ENCODE data around the gene C4orf54.

The C4orf54 gene

GRCh38 chr4:99651016-99651769, 6.4 kb downstream of the C4orf54 start:
- in situ Hi-C loops (cut with MboI; ENCODE audit: low pct_unique_long_range_greater_than_20kb, low sequenced_read_pairs, unreplicated experiment), result no loop called here
- TF ChIP-seq CTCF (IDR thresholded peaks at IDR 0.05; ENCODE audit: extremely low read depth, insufficient read depth, missing control alignments), result no peak
- DNase-seq (ENCODE audit: low spot score), result no peak

GRCh38 chr4:99649778-99650177, 7.8 kb downstream of the C4orf54 start:
- no peak for TF ChIP-seq CTCF (IDR thresholded peaks at IDR 0.05; ENCODE audit: extremely low read depth, insufficient read depth, missing control alignments)
- in situ Hi-C loops (cut with MboI; ENCODE audit: low pct_unique_long_range_greater_than_20kb, low sequenced_read_pairs, unreplicated experiment), result no loop called here
- no peak for DNase-seq (ENCODE audit: low spot score)

GRCh38 chr4:99649208-99649607, 8.4 kb downstream of the C4orf54 start:
- in situ Hi-C loops (cut with MboI; ENCODE audit: low pct_unique_long_range_greater_than_20kb, low sequenced_read_pairs, unreplicated experiment), result no loop called here
- no peak for DNase-seq (ENCODE audit: low spot score)
- TF ChIP-seq CTCF (IDR thresholded peaks at IDR 0.05; ENCODE audit: extremely low read depth, insufficient read depth, missing control alignments), result no peak

- in situ Hi-C loops (cut with MboI; ENCODE audit: low pct_unique_long_range_greater_than_20kb, low sequenced_read_pairs, unreplicated experiment), result no loop called here
- DNase-seq (ENCODE audit: low spot score), result no peak
- TF ChIP-seq CTCF (IDR thresholded peaks at IDR 0.05; ENCODE audit: extremely low read depth, insufficient read depth, missing control alignments), result no peak
These were observed 9.3 kb downstream of the C4orf54 start for GRCh38 chr4:99648321-99648720.

GRCh38 chr4:99647071-99647470, 10.6 kb downstream of the C4orf54 start:
- in situ Hi-C loops (cut with MboI; ENCODE audit: low pct_unique_long_range_greater_than_20kb, low sequenced_read_pairs, unreplicated experiment), result no loop called here
- no peak for TF ChIP-seq CTCF (IDR thresholded peaks at IDR 0.05; ENCODE audit: extremely low read depth, insufficient read depth, missing control alignments)
- no peak for DNase-seq (ENCODE audit: low spot score)

GRCh38 chr4:99645638-99646037, 12.0 kb downstream of the C4orf54 start:
- TF ChIP-seq CTCF (IDR thresholded peaks at IDR 0.05; ENCODE audit: extremely low read depth, insufficient read depth, missing control alignments), result no peak
- DNase-seq (ENCODE audit: low spot score), result no peak
- in situ Hi-C loops (cut with MboI; ENCODE audit: low pct_unique_long_range_greater_than_20kb, low sequenced_read_pairs, unreplicated experiment), result no loop called here

Measured in GM13977 (cell line).